OCI-LY7 (cell line): ENCODE data around the gene FAM161A. TPM values are rescaled to one million over a fixed set of nuclear protein-coding genes. Genes with fewer than 3 reads are reported as not detected.

Experiments
- BruUV-seq: library from RNA; stranded (reverse); fragments of 400-500 nt; replicated peaks from 2 replicates; lab custom pipeline; 2021; lab: Mats Ljungman, UMichigan
- CTCF ChIA-PET: fragments of 300-600 bp; sonication (Branson Sonifier 250); formaldehyde crosslinking; loops from one replicate; lab custom pipeline; 2022; ENCODE audit warnings: antibody characterized with exemption; ENCODE audit not compliant: unreplicated experiment; lab: Charles Lee
- POLR2A ChIA-PET: fragments of 300-600 bp; sonication (Branson Sonifier 250); formaldehyde crosslinking; loops from one replicate; lab custom pipeline; 2022; ENCODE audit warnings: antibody characterized with exemption; lab: Charles Lee
- DNase-seq: peaks from one replicate; pipeline ENCODE4 v3.0.0-alpha.2; 2015; ENCODE audit warnings: low spot score
- H2AFZ ChIP-seq: fragments of 200-600 bp; sonication (generic), shearing (Covaris generic); 2 replicates; pipeline ENCODE4 v1.6.1; 2014; ENCODE audit warnings: mild to moderate bottlenecking, antibody characterized with exemption, low read length, moderate library complexity
- H3K27ac ChIP-seq: fragments of 200-600 bp; sonication (generic); 2 replicates; pipeline ENCODE4 v1.5.1; 2014; ENCODE audit warnings: mixed run types, low read depth, mild to moderate bottlenecking, moderate library complexity, low read length, inconsistent platforms; ENCODE audit not compliant: poor library complexity, severe bottlenecking
- H3K36me3 ChIP-seq: fragments of 200-600 bp; sonication (generic); 2 replicates; pipeline ENCODE4 v1.6.1; 2014; ENCODE audit warnings: mild to moderate bottlenecking, antibody characterized with exemption, low read length, moderate library complexity, mixed read lengths; ENCODE audit not compliant: insufficient read depth
- H3K4me1 ChIP-seq: fragments of 200-600 bp; sonication (generic); 2 replicates; pipeline ENCODE4 v1.5.1; 2014; ENCODE audit warnings: mild to moderate bottlenecking, low read length; ENCODE audit not compliant: insufficient read depth, poor library complexity, severe bottlenecking
- H3K4me2 ChIP-seq: fragments of 200-600 bp; sonication (generic); 2 replicates; pipeline ENCODE4 v1.6.1; 2014; ENCODE audit warnings: mild to moderate bottlenecking, low read length
- H3K4me3 ChIP-seq: fragments of 200-600 bp; sonication (generic); 2 replicates; pipeline ENCODE4 v1.5.1; 2014; ENCODE audit warnings: mild to moderate bottlenecking, low read depth, low read length; ENCODE audit not compliant: poor library complexity, severe bottlenecking
- H3K79me2 ChIP-seq: fragments of 200-600 bp; sonication (generic); 2 replicates; pipeline ENCODE4 v1.6.1; 2016; ENCODE audit warnings: low read depth, mild to moderate bottlenecking, low read length, moderate library complexity, mixed read lengths; ENCODE audit not compliant: insufficient read depth
- H3K9me2 ChIP-seq: fragments of 200-600 bp; sonication (generic); 2 replicates; pipeline ENCODE4 v1.6.1; 2016; ENCODE audit warnings: mild to moderate bottlenecking, low read length, mixed read lengths; ENCODE audit not compliant: insufficient read depth
- H3K9me3 ChIP-seq: fragments of 200-600 bp; sonication (generic); 2 replicates; pipeline ENCODE4 v1.6.1; 2014; ENCODE audit warnings: mild to moderate bottlenecking, mixed run types, low read length, mixed read lengths
- H4K20me1 ChIP-seq: fragments of 200-600 bp; sonication (generic); 2 replicates; pipeline ENCODE4 v1.6.1; 2014; ENCODE audit warnings: mild to moderate bottlenecking, antibody characterized with exemption, low read length, moderate library complexity, mixed read lengths; ENCODE audit not compliant: insufficient read depth
- EZH2phosphoT487 ChIP-seq: fragments of 200-600 bp; sonication (generic); IDR thresholded peaks from 2 replicates; pipeline ENCODE4 v1.6.1; 2018; ENCODE audit warnings: low read depth, borderline replicate concordance, mild to moderate bottlenecking, mixed run types, antibody characterized with exemption, low read length, moderate library complexity, mixed read lengths
- intact Hi-C: fragments of 100-400 bp; cut with micrococcal nuclease; formaldehyde crosslinking; loops from one replicate; pipeline ENCODE4 v1.10.0; 2022; ENCODE audit not compliant: unreplicated experiment
- total RNA-seq, 2 experiments: library from RNA; depleted of rRNA in 1 of 2; stranded (reverse); fragments of >200 nt in 1 of 2; shearing (Covaris generic) in 1 of 2; gene quantifications; 2 replicates each; pipeline ENCODE4 v1.2.3, GENCODE V29; 2014 to 2022
- TF ChIP-seq, protein P1 (sequence below): fragments of 200-600 bp; sonication (generic); conservative IDR thresholded peaks from 2 replicates; pipeline ENCODE4 v1.5.1; 2014; ENCODE audit warnings: mild to moderate bottlenecking, antibody characterized with exemption, low read length, moderate library complexity, mixed read lengths

The FAM161A gene
- total RNA-seq, 2 experiments from 2014 or later: 3.5 to 4.6 TPM

DNA sequence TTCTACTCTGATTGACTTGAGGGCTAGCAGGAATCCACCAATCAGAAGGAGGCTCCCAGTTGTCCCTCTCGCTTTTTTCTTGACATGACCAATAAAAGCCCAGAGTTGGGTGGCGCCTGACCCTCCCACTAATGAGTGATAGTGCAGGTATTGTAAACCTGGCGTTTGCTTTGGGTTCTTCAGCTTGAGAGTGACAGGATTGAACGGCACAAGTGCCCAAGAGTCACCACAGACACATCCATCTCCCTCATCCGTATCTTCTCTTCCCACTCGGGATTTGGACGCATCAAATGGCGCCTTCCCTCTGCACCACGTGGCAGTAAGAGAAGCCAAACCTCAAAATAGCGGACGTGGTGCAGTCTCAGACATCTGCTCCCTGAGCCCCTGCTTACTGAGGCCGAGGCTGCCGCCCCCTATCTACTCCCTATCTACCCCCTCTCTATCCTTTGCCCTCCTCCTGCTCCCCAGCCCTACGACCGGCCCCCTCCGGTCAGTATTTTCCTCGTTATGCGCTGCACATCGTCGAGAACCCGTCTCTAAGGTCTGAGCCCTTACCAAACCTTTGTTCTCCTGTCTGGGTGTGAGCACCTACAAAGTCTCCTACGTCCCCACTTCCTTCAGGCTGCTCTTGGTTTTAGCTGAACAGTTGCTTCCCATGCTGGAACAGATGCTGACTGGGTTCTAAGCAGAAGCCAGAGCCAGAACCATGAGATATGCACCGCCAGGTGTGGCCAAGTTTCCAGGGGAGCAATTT, 881 bp upstream of the FAM161A start:
- no peaks in the 10 kb centered on the region for H3K36me3 ChIP-seq
- H3K4me3 ChIP-seq: peak overlapping the region; percentile 74
- ChIA-PET CTCF (no interaction called here), POLR2A (interaction anchor here (1.0 kb wide), 2 partner anchors 7 to 8 kb away, joined by 3 to 4 read pairs; no protein-coding TSS in a partner anchor)
- no peaks in the 10 kb centered on the region for H3K9me2 ChIP-seq
- peak overlapping the region; percentile 91 for H2AFZ ChIP-seq
- H4K20me1 ChIP-seq: no peaks in the 10 kb centered on the region
- H3K27ac ChIP-seq: peak overlapping the region; percentile 59
- DNase-seq: peak; percentile 97
- TF ChIP-seq EZH2phosphoT487: no peak
- TF ChIP-seq, protein P1, sequence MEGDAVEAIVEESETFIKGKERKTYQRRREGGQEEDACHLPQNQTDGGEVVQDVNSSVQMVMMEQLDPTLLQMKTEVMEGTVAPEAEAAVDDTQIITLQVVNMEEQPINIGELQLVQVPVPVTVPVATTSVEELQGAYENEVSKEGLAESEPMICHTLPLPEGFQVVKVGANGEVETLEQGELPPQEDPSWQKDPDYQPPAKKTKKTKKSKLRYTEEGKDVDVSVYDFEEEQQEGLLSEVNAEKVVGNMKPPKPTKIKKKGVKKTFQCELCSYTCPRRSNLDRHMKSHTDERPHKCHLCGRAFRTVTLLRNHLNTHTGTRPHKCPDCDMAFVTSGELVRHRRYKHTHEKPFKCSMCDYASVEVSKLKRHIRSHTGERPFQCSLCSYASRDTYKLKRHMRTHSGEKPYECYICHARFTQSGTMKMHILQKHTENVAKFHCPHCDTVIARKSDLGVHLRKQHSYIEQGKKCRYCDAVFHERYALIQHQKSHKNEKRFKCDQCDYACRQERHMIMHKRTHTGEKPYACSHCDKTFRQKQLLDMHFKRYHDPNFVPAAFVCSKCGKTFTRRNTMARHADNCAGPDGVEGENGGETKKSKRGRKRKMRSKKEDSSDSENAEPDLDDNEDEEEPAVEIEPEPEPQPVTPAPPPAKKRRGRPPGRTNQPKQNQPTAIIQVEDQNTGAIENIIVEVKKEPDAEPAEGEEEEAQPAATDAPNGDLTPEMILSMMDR: no peak
- no TSS peak for BruUV-seq
- H3K79me2 ChIP-seq: no peaks in the 10 kb centered on the region
- no peaks in the 10 kb centered on the region for H3K9me3 ChIP-seq
- peaks cover 20% of the 10 kb centered on the region for H3K4me1 ChIP-seq
- intact Hi-C loops: loop anchor here (1.0 kb wide), 1 partner anchor 34 kb away; the partner anchor contains the start of gene CCT4
- peak overlapping the region; percentile 78 for H3K4me2 ChIP-seq

DNA sequence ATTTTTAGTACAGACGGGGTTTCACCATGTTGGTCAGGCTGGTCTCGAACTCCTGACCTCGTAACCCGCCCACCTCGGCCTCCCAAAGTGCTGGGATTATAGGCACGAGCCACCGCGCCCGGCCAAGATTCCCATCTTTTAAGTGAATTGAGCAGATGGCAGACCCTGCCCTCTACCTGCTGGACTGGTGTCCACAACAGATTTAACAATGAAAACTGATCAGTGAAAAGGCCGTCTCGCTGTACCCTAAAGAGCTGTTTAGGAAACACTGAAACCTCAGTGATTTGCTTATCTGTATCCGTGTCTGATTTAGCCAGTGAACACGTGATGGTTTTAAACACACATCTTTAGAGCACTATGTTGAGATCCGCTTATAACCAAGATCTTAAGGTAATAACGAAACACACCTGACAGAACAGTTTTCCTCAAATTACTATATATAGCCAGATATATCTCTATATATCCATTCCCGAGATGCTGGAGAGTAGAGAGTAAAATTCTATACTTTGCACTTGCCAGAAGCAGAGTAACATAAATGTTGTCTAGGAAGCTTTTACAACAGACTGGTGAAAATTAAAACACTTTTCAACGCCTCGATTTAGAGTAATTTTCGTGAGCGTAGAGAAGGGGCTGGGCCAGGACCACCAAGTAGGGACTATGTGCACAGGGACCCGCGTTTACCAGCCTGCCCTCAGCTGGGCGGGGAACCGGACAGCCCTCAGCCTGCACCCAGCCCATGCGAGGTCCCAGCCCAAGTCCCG, 594 bp downstream of the FAM161A start:
- no peaks in the 10 kb centered on the region for H3K36me3 ChIP-seq
- H3K9me3 ChIP-seq: no peaks in the 10 kb centered on the region
- peak overlapping the region; percentile 74 for H3K4me3 ChIP-seq
- peak overlapping the region; percentile 91 for H2AFZ ChIP-seq
- H3K4me1 ChIP-seq: peaks cover 20% of the 10 kb centered on the region
- TF ChIP-seq, protein P1: no peak; the same call in 1 of the 2 replicates
- no peak for TF ChIP-seq EZH2phosphoT487
- H3K9me2 ChIP-seq: no peaks in the 10 kb centered on the region
- ChIA-PET CTCF (interaction anchor here (0.5 kb wide), 1 partner anchor 21 kb away, joined by 3 read pairs; no protein-coding TSS in a partner anchor), POLR2A (interaction anchor here (0.5 to 1.3 kb wide), 6 partner anchors 9 to 554 kb away, joined by 3 to 6 read pairs (median 4); no protein-coding TSS in a partner anchor)
- intact Hi-C loops: loop anchor here (1.0 kb wide), 1 partner anchor 158 kb away; no protein-coding TSS in a partner anchor
- H3K27ac ChIP-seq: peak overlapping the region; percentile 59
- no peaks in the 10 kb centered on the region for H3K79me2 ChIP-seq
- DNase-seq: peak; percentile 33
- peak overlapping the region; percentile 78 for H3K4me2 ChIP-seq
- no peaks in the 10 kb centered on the region for H4K20me1 ChIP-seq
- no TSS peak for BruUV-seq
